Fibroblast of lung (primary cell): ENCODE results near the gene CHCHD6. TPM values are rescaled to one million over a fixed set of nuclear protein-coding genes. Genes with fewer than 3 reads are reported as not detected.
A peak's percentile ranks its signal among the peaks of the same experiment; 100 is the strongest.

Experiments
- DNase-seq, 2 donors: peaks; one replicate each; pipeline versions ENCODE4 v3.0.0 to v3.0.0-alpha.2; 2010; ENCODE audit warnings: low read depth in 2 of 2
- H2AFZ ChIP-seq: 2 replicates; pipeline ENCODE4 v1.5.1; 2012; ENCODE audit warnings: low read length, control low read depth, inconsistent platforms
- H3K27ac ChIP-seq: 2 replicates; pipeline ENCODE4 v1.5.1; 2011; ENCODE audit warnings: low read length, control low read depth; ENCODE audit not compliant: insufficient read depth
- H3K27me3 ChIP-seq: 2 replicates; pipeline ENCODE4 v1.5.1; 2011; ENCODE audit warnings: mild to moderate bottlenecking, low read length; ENCODE audit not compliant: control insufficient read depth, insufficient read depth
- H3K36me3 ChIP-seq: 2 replicates; pipeline ENCODE4 v1.5.1; 2011; ENCODE audit warnings: low read length; ENCODE audit not compliant: control insufficient read depth, insufficient read depth
- H3K4me1 ChIP-seq: 2 replicates; pipeline ENCODE4 v1.5.1; 2011; ENCODE audit warnings: low read length; ENCODE audit not compliant: control insufficient read depth, insufficient read depth; ENCODE audit errors: extremely low read depth
- H3K4me2 ChIP-seq: 2 replicates; pipeline ENCODE4 v1.5.1; 2011; ENCODE audit warnings: low read length, control low read depth; ENCODE audit not compliant: insufficient read depth; ENCODE audit errors: extremely low read depth
- H3K4me3 ChIP-seq, 4 experiments: fragments of 200-600 bp in 1 of 4; sonication (generic) in 1 of 4; replicated peaks in 1 of 4; 2 replicates each; pipeline ENCODE4 v1.5.1; 2011 to 2016; ENCODE audit warnings: low read length in 4 of 4, low read depth in 3 of 4, mild to moderate bottlenecking in 3 of 4, control low read depth in 2 of 4, inconsistent platforms in 1 of 4, mixed read lengths in 1 of 4; ENCODE audit not compliant: insufficient read depth in 1 of 4; ENCODE audit errors: control extremely low read depth in 1 of 4
- H3K79me2 ChIP-seq: 2 replicates; pipeline ENCODE4 v1.5.1; 2012; ENCODE audit warnings: mild to moderate bottlenecking, low read length, inconsistent platforms; ENCODE audit not compliant: control insufficient read depth, insufficient read depth
- H3K9ac ChIP-seq: 2 replicates; pipeline ENCODE4 v1.5.1; 2011; ENCODE audit warnings: mild to moderate bottlenecking, low read length, control low read depth; ENCODE audit not compliant: insufficient read depth
- H3K9me3 ChIP-seq: 2 replicates; pipeline ENCODE4 v1.5.1; 2012; ENCODE audit warnings: low read depth, low read length; ENCODE audit not compliant: control insufficient read depth, insufficient read depth
- H4K20me1 ChIP-seq: 2 replicates; pipeline ENCODE4 v1.5.1; 2011; ENCODE audit warnings: low read length; ENCODE audit not compliant: control insufficient read depth, insufficient read depth; ENCODE audit errors: extremely low read depth
- CTCF ChIP-seq, 2 donors: IDR thresholded peaks in 1 of 2; conservative IDR thresholded peaks in 1 of 2; 1 replicate in 1 of 2; 2 replicates in 1 of 2; pipeline ENCODE4 v1.5.1; 2011 to 2012; ENCODE audit warnings: low read length in 2 of 2, control low read depth in 1 of 2, inconsistent platforms in 1 of 2, low read depth in 1 of 2, mild to moderate bottlenecking in 1 of 2
- EZH2 ChIP-seq: IDR thresholded peaks from 2 replicates; pipeline ENCODE4 v1.5.1; 2012; ENCODE audit warnings: low read length, control low read depth, mild to moderate bottlenecking; ENCODE audit errors: missing control alignments
- polyA plus RNA-seq, 2 donors: library from polyadenylated mRNA; depleted of rRNA in 1 of 2; stranded (reverse) in 1 of 2; unstranded in 1 of 2; fragments of >200 nt; gene quantifications; 2 replicates each; pipeline ENCODE4 v1.2.1, GENCODE V29; 2011 to 2012; ENCODE audit warnings: missing spikeins in 1 of 2
- total RNA-seq: library from RNA; depleted of rRNA; stranded (reverse); fragments of >200 nt; gene quantifications from 2 replicates; pipeline ENCODE4 v1.2.1, GENCODE V29; 2014

CHCHD6 gene
- total and polyA plus RNA-seq, 2 donors (not counting 1 experiment from before 2014, with no cell fraction given): 9.5 to 11.1 TPM

DNA sequence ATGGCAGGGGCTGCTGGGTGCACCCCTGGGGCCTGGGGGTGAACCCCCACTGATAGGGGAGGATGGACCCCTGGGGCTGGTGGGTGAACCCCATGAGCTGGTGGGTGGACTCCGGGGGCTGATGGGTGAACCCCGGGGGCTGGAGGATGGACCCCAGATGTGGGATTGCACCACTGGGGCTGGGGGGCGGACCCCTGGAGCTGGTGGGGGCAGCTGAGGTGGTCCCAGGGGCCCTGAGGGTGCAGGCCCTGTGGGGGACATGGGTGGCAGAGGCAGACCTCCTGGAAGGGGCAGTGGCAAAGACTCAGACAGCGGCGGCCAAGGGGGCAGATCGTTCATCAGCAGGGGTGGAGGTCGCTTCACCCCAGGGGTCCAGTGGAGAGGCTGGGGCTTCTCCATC lies 31.7 kb upstream of the CHCHD6 start:
- Histone ChIP-seq H3K36me3 (no peaks in the 10 kb centered on the region), H3K4me2 (no peak overlapping the region), H3K4me1 (no peaks in the 10 kb centered on the region), H4K20me1 (no peaks in the 10 kb centered on the region), H3K27ac (no peak overlapping the region), H3K27me3 (peaks cover 8% of the 10 kb centered on the region), H3K9me3 (no peaks in the 10 kb centered on the region), H3K4me3 (no peak overlapping the region), H3K79me2 (no peaks in the 10 kb centered on the region), H3K9ac (no peak overlapping the region), H2AFZ (no peak overlapping the region)
- DNase-seq: no peak
- no peak for TF ChIP-seq EZH2
- TF ChIP-seq CTCF (conservative IDR thresholded peaks at IDR 0.05 in 1 of 2, IDR thresholded peaks at IDR 0.05 in 1 of 2; ENCODE audit: low read depth in 1 of 2, low read length in 2 of 2): no peak

DNA sequence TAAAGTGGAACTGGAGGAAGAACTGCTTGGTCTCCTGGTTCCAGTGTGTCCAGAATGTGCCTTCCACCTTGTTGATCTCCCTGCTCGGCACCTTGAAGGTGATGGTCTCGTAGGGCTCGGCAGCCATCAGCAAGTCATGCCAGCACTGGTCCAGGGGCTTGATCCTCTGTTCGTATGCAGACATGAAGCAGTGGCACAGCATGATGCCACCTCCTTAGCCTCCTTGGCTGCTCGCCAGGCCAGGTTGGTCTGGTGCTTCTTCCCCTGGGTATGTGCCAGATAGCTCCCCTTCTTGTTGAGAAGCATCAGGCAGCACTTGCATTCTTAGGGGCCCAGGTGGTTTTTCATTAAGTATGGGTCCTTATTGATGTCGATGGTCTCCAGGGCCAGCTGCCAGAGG lies 31.3 kb upstream of the CHCHD6 start:
- Histone ChIP-seq H3K4me1 (no peaks in the 10 kb centered on the region), H3K27me3 (peaks cover 8% of the 10 kb centered on the region), H3K36me3 (no peaks in the 10 kb centered on the region), H3K4me3 (no peak overlapping the region), H3K9ac (no peak overlapping the region), H3K79me2 (no peaks in the 10 kb centered on the region), H3K4me2 (no peak overlapping the region), H2AFZ (no peak overlapping the region), H4K20me1 (no peaks in the 10 kb centered on the region), H3K9me3 (no peaks in the 10 kb centered on the region), H3K27ac (no peak overlapping the region)
- DNase-seq: no peak
- TF ChIP-seq CTCF (conservative IDR thresholded peaks at IDR 0.05 in 1 of 2, IDR thresholded peaks at IDR 0.05 in 1 of 2; ENCODE audit: low read depth in 1 of 2, low read length in 2 of 2) (no peak), EZH2 (no peak)

DNA sequence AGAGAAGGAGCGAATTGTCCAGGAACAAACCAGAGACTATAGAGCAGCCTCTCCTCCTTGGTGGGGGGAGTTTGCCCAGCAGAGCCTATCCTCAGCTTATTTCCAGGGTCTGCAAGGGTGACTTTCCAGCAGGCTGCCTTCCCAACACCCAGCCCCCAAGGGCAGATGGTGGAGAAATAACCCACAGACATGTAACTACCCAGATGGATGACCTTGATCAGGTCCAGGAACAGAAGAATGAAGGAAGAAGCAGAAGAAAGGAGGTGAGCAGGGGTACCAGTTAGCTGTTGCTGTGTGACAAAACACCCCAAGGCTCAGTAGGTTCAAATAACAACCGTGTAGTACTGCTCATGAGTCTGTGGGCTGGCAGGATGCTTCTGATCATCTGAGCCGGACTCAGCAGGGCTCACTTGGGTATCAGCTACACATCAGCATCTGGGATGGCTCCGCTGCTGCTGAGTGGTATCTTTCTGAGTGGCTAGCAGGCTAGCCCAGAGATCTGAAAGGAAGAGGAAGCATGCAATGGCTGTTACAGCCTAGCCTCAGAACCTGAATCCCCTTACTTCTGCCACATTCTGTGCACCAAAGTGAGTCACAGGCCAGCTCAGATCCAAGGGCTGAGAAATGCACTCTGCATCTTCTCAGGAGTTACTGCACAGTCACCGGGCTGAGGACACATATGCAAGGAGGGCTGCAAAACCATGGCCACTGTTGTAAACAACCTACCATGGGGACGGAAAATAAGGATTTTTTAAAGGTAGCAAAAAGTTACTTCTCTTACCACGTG lies 26.9 kb upstream of the CHCHD6 start:
- no peaks in the 10 kb centered on the region for H3K36me3 ChIP-seq

More for the DNA sequence above, 26.9 kb upstream of the CHCHD6 start:
- H3K4me1 ChIP-seq: no peaks in the 10 kb centered on the region
- H3K27ac ChIP-seq: no peak overlapping the region
- no peak overlapping the region for H3K9ac ChIP-seq
- peak in 1 of 2 donors; percentile 24 for DNase-seq
- no peaks in the 10 kb centered on the region for H3K79me2 ChIP-seq
- no peak overlapping the region for H3K4me2 ChIP-seq
- no peak for TF ChIP-seq EZH2
- TF ChIP-seq CTCF (conservative IDR thresholded peaks at IDR 0.05 in 1 of 2, IDR thresholded peaks at IDR 0.05 in 1 of 2; ENCODE audit: low read depth in 1 of 2, low read length in 2 of 2): no peak
- peaks cover 8% of the 10 kb centered on the region for H3K27me3 ChIP-seq
- no peak overlapping the region for H3K4me3 ChIP-seq
- no peaks in the 10 kb centered on the region for H4K20me1 ChIP-seq
- no peaks in the 10 kb centered on the region for H3K9me3 ChIP-seq
- no peak overlapping the region for H2AFZ ChIP-seq
